Endothelial cell of umbilical vein (primary cell): ENCODE data around the gene PACS1. TPM values are rescaled to one million over a fixed set of nuclear protein-coding genes. Genes with fewer than 3 reads are reported as not detected.
A peak's percentile ranks its signal among the peaks of the same experiment; 100 is the strongest.

ENCODE experiments used
- BruUV-seq: library from RNA; stranded (reverse); fragments of 400-500 nt; replicated peaks from 2 replicates; lab custom pipeline; 2021; lab: Mats Ljungman, UMichigan
- CTCF ChIA-PET: fragments of 300-600, 350-600 bp; sonication (Branson Sonifier 250); formaldehyde crosslinking; loops from one replicate; lab custom pipeline; 2021; ENCODE audit warnings: antibody characterized with exemption, inconsistent platforms; lab: Charles Lee
- POLR2A ChIA-PET: fragments of 300-600, 350-600 bp; sonication (Branson Sonifier 250); formaldehyde crosslinking; loops from one replicate; lab custom pipeline; 2021; ENCODE audit warnings: antibody characterized with exemption, inconsistent platforms; lab: Charles Lee
- DNase-seq: peaks from one replicate; pipeline ENCODE4 v3.0.0-alpha.2; 2011; ENCODE audit warnings: low read depth, low spot score
- FAIRE-seq: peaks from 2 replicates; lab custom pipeline; 2011; peaks lifted over from hg19 to GRCh38; lab: Jason Lieb, UNC
- H2AFZ ChIP-seq: 2 replicates; pipeline ENCODE4 v1.6.0; 2012; ENCODE audit warnings: low read depth, low read length, control low read depth, inconsistent platforms
- H3K27ac ChIP-seq: 2 replicates; pipeline ENCODE4 v1.5.1; 2011; ENCODE audit warnings: low read depth, mild to moderate bottlenecking, control low read depth, low read length, moderate library complexity; ENCODE audit not compliant: insufficient read depth
- H3K27me3 ChIP-seq, 2 experiments: 2 replicates each; pipeline versions ENCODE4 v1.6.0 to v1.6.1; 2011; ENCODE audit warnings: low read length in 2 of 2, mixed read lengths in 1 of 2; ENCODE audit not compliant: control insufficient read depth in 2 of 2, insufficient read depth in 2 of 2
- H3K36me3 ChIP-seq, 2 experiments: 2 replicates in 1 of 2; 3 replicates in 1 of 2; pipeline ENCODE4 v1.5.1; 2011; ENCODE audit warnings: low read length in 2 of 2, mild to moderate bottlenecking in 1 of 2, moderate library complexity in 1 of 2; ENCODE audit not compliant: control insufficient read depth in 2 of 2, insufficient read depth in 2 of 2; ENCODE audit errors: extremely low read depth in 1 of 2
- H3K4me1 ChIP-seq: 3 replicates; pipeline ENCODE4 v1.5.1; 2011; ENCODE audit warnings: mild to moderate bottlenecking, low read length; ENCODE audit not compliant: control insufficient read depth, insufficient read depth; ENCODE audit errors: extremely low read depth
- H3K4me2 ChIP-seq: 2 replicates; pipeline ENCODE4 v1.6.1; 2011; ENCODE audit warnings: low read length, control low read depth, mixed read lengths; ENCODE audit not compliant: insufficient read depth
- H3K4me3 ChIP-seq, 3 experiments: fragments of 200-600 bp in 1 of 3; sonication (generic), shearing (Covaris generic) in 1 of 3; replicated peaks in 1 of 3; 2 replicates each; pipeline ENCODE4 v1.5.1; 2011 to 2016; ENCODE audit warnings: control low read depth in 3 of 3, low read length in 3 of 3, mild to moderate bottlenecking in 2 of 3, inconsistent platforms in 1 of 3, low read depth in 1 of 3, moderate library complexity in 1 of 3; ENCODE audit not compliant: insufficient read depth in 1 of 3
- H3K79me2 ChIP-seq: 2 replicates; pipeline ENCODE4 v1.6.0; 2012; ENCODE audit warnings: low read length, inconsistent platforms; ENCODE audit not compliant: control insufficient read depth, insufficient read depth
- H3K9ac ChIP-seq: replicated peaks from 2 replicates; pipeline ENCODE3; 2011; ENCODE audit warnings: low read length, control low read depth; ENCODE audit not compliant: insufficient read depth; ENCODE audit errors: extremely low read depth
- H3K9me1 ChIP-seq: replicated peaks from 3 replicates; pipeline ENCODE4 v1.6.0; 2011; ENCODE audit warnings: mild to moderate bottlenecking, low read length; ENCODE audit not compliant: control insufficient read depth, insufficient read depth; ENCODE audit errors: extremely low read depth
- H3K9me3 ChIP-seq: replicated peaks from 2 replicates; pipeline ENCODE4 v1.5.1; 2012; ENCODE audit warnings: low read length, inconsistent platforms; ENCODE audit not compliant: control insufficient read depth, insufficient read depth
- H4K20me1 ChIP-seq: replicated peaks from 2 replicates; pipeline ENCODE3; 2011; ENCODE audit warnings: mild to moderate bottlenecking, low read length; ENCODE audit not compliant: control insufficient read depth, insufficient read depth; ENCODE audit errors: extremely low read depth
- EZH2 ChIP-seq: IDR thresholded peaks from 2 replicates; pipeline ENCODE4 v1.6.1; 2012; ENCODE audit warnings: borderline replicate concordance, low read depth, mild to moderate bottlenecking, moderate library complexity, low read length, inconsistent platforms; ENCODE audit not compliant: severe bottlenecking
- FOS ChIP-seq: IDR thresholded peaks from 2 replicates; pipeline ENCODE4 v1.6.1; 2011; ENCODE audit warnings: mild to moderate bottlenecking, low read length, moderate library complexity, borderline replicate concordance; ENCODE audit not compliant: insufficient read depth
- GATA2 ChIP-seq: IDR thresholded peaks from 2 replicates; pipeline ENCODE4 v1.7.0; 2011; ENCODE audit warnings: low read depth, mild to moderate bottlenecking, moderate library complexity, mixed read lengths, low read length; ENCODE audit not compliant: insufficient read length, insufficient read depth
- JUN ChIP-seq: IDR thresholded peaks from 2 replicates; pipeline ENCODE4 v1.6.1; 2011; ENCODE audit warnings: borderline replicate concordance, low read depth; ENCODE audit not compliant: insufficient read length, insufficient read depth
- MYC ChIP-seq: IDR thresholded peaks from one replicate; pipeline ENCODE4 v1.6.1; 2011; ENCODE audit warnings: mild to moderate bottlenecking, low read depth, low read length
- POLR2A ChIP-seq: IDR thresholded peaks from 2 replicates; pipeline ENCODE4 v1.6.1; 2012; ENCODE audit warnings: low read depth, mild to moderate bottlenecking, control low read depth, low read length
- POLR2AphosphoS5 ChIP-seq: IDR thresholded peaks from 2 replicates; pipeline ENCODE4 v1.6.1; 2012; ENCODE audit warnings: low read depth, mild to moderate bottlenecking, control low read depth, low read length, moderate library complexity; ENCODE audit not compliant: insufficient read depth
- dilution Hi-C: fragments of 300-500 bp; cut with MboI; formaldehyde crosslinking; loops from one replicate; pipeline ENCODE4 v1.15.0; 2019; ENCODE audit warnings: low sequenced_read_pairs; ENCODE audit not compliant: extremely low pct_ligation_motif_present
- intact Hi-C: fragments of 100-400 bp; cut with micrococcal nuclease; formaldehyde crosslinking; loops from one replicate; pipeline ENCODE4 v1.10.0; 2022
- polyA plus RNA-seq, 4 experiments: library from polyadenylated mRNA; depleted of rRNA in 3 of 4; stranded (reverse) in 3 of 4; unstranded in 1 of 4; fragments of >200 nt; gene quantifications; 2 replicates each; pipeline versions ENCODE4 v1.2.1 to v1.2.3, GENCODE V29; 2011 to 2012; ENCODE audit warnings: missing spikeins in 1 of 4
- total RNA-seq: library from RNA; stranded (reverse); gene quantifications from 2 replicates; pipeline ENCODE4 v1.2.3, GENCODE V29; 2021
- TF ChIP-seq, protein P1 (sequence below): IDR thresholded peaks from 2 replicates; pipeline ENCODE4 v1.6.1; 2011; ENCODE audit not compliant: insufficient read depth, insufficient read length
- TF ChIP-seq, protein P2 (sequence below), 2 donors: IDR thresholded peaks; 1 replicate in 1 of 2; 2 replicates in 1 of 2; pipeline ENCODE4 v1.5.1; 2011; ENCODE audit warnings: low read length in 2 of 2, mild to moderate bottlenecking in 2 of 2, moderate library complexity in 2 of 2, control low read depth in 1 of 2, inconsistent platforms in 1 of 2, low read depth in 1 of 2; ENCODE audit not compliant: insufficient read depth in 1 of 2; ENCODE audit errors: extremely low read depth in 1 of 2

Gene PACS1
- total and polyA plus RNA-seq, 2 donors (not counting 3 experiments of a cell fraction or from before 2014, with no cell fraction given), result 26.4 to 64.4 TPM

- peak overlapping the region; percentile 70 to 91 (median 86) for H3K4me3 ChIP-seq
- BruUV-seq, result TSS peak; percentile 18
- H3K4me1 ChIP-seq, result peaks cover 21% of the 10 kb centered on the region
- peak overlapping the region; percentile 59 for H3K9ac ChIP-seq
- no peak for TF ChIP-seq JUN
- TF ChIP-seq EZH2, result no peak
- no peaks in the 10 kb centered on the region for H3K27me3 ChIP-seq
- H3K79me2 ChIP-seq, result peaks cover 32% of the 10 kb centered on the region
- dilution Hi-C loops (no loop called here), intact Hi-C loops (loop anchor here (5.0 kb wide), 1 partner anchor 41 kb away; no protein-coding TSS in a partner anchor)
- ChIA-PET CTCF (interaction anchor here (1.2 to 5.6 kb wide), 3 partner anchors 55 to 151 kb away, joined by 3 to 85 read pairs (median 5); no protein-coding TSS in a partner anchor), POLR2A (interaction anchor here (0.8 kb wide), 1 partner anchor 65 kb away, joined by 4 read pairs; no protein-coding TSS in a partner anchor)
- no peak for DNase-seq
- peak overlapping the region; percentile 97 for H3K4me2 ChIP-seq
- H4K20me1 ChIP-seq, result peaks cover 2% of the 10 kb centered on the region
- no peaks in the 10 kb centered on the region for H3K9me1 ChIP-seq
- peaks cover 18 to 23% of the 10 kb centered on the region in 2 experiments for H3K36me3 ChIP-seq
- FAIRE-seq, result peak; percentile 42
- H2AFZ ChIP-seq, result peak overlapping the region; percentile 34
- H3K27ac ChIP-seq, result peak overlapping the region; percentile 36
- no peaks in the 10 kb centered on the region for H3K9me3 ChIP-seq
Measured at GRCh38 chr11:66071381-66071801, 1.3 kb downstream of the PACS1 start.

GRCh38 chr11:66072081-66072480 is 2.0 kb downstream of the PACS1 start:
- Histone ChIP-seq H3K4me3 (no peak overlapping the region), H3K9ac (peak overlapping the region; percentile 59), H3K27ac (no peak overlapping the region), H4K20me1 (peaks cover 2% of the 10 kb centered on the region), H3K36me3 (peaks cover 17% of the 10 kb centered on the region in 2 experiments), H3K27me3 (no peaks in the 10 kb centered on the region), H3K4me2 (peak overlapping the region; percentile 97), H3K79me2 (peaks cover 35% of the 10 kb centered on the region), H3K4me1 (peaks cover 21% of the 10 kb centered on the region), H3K9me3 (no peaks in the 10 kb centered on the region), H3K9me1 (no peaks in the 10 kb centered on the region), H2AFZ (no peak overlapping the region)
- CTCF ChIA-PET, result interaction anchor here (1.5 to 5.6 kb wide), 2 partner anchors 55 to 63 kb away, joined by 5 to 85 read pairs; no protein-coding TSS in a partner anchor
- no peak for DNase-seq
- no TSS peak for BruUV-seq
- POLR2A ChIA-PET, result interaction anchor here (0.8 kb wide), 1 partner anchor 64 kb away, joined by 4 read pairs; no protein-coding TSS in a partner anchor
- intact Hi-C loops (loop anchor here (5.0 kb wide), 1 partner anchor 40 kb away; no protein-coding TSS in a partner anchor), dilution Hi-C loops (no loop called here)
- no peak for FAIRE-seq
- TF ChIP-seq JUN, result no peak
- TF ChIP-seq, protein P1, sequence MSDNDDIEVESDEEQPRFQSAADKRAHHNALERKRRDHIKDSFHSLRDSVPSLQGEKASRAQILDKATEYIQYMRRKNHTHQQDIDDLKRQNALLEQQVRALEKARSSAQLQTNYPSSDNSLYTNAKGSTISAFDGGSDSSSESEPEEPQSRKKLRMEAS, result no peak
- TF ChIP-seq POLR2AphosphoS5, result no peak
- TF ChIP-seq, protein P2, sequence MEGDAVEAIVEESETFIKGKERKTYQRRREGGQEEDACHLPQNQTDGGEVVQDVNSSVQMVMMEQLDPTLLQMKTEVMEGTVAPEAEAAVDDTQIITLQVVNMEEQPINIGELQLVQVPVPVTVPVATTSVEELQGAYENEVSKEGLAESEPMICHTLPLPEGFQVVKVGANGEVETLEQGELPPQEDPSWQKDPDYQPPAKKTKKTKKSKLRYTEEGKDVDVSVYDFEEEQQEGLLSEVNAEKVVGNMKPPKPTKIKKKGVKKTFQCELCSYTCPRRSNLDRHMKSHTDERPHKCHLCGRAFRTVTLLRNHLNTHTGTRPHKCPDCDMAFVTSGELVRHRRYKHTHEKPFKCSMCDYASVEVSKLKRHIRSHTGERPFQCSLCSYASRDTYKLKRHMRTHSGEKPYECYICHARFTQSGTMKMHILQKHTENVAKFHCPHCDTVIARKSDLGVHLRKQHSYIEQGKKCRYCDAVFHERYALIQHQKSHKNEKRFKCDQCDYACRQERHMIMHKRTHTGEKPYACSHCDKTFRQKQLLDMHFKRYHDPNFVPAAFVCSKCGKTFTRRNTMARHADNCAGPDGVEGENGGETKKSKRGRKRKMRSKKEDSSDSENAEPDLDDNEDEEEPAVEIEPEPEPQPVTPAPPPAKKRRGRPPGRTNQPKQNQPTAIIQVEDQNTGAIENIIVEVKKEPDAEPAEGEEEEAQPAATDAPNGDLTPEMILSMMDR (IDR thresholded peaks at IDR 0.05; ENCODE audit: extremely low read depth in 1 of 2, insufficient read depth in 1 of 2, low read depth in 1 of 2, low read length in 2 of 2), result no peak
- TF ChIP-seq EZH2, result no peak
- no peak for TF ChIP-seq POLR2A
- no peak for TF ChIP-seq GATA2
- no peak for TF ChIP-seq FOS
- TF ChIP-seq MYC, result no peak
